Gastrocnemius medialis (tissue), 4 donors: Measurements from ENCODE around the gene MYO1E. TPM values are rescaled to one million over a fixed set of nuclear protein-coding genes. Genes with fewer than 3 reads are reported as not detected.

Source experiments
- ATAC-seq, 2 donors: fragments of 150-250 bp; one replicate each; pipeline ENCODE4 v1.9.1; 2016
- DNase-seq, 2 donors: peaks; one replicate each; pipeline ENCODE4 v3.0.0-alpha.2; 2019
- H3K27ac ChIP-seq, 4 donors: fragments of 200-600 bp; sonication (generic); 1 replicate in 1 of 4; 2 replicates in 3 of 4; pipeline ENCODE4 v1.5.1; 2016 to 2018; ENCODE audit warnings: mild to moderate bottlenecking in 2 of 4, moderate library complexity in 1 of 4
- H3K27me3 ChIP-seq, 3 donors: fragments of 200-600 bp; sonication (generic) in 2 of 3; 1 replicate in 1 of 3; 2 replicates in 2 of 3; pipeline versions ENCODE4 v1.5.1 to v1.6.0; 2016 to 2019; ENCODE audit warnings: mild to moderate bottlenecking in 1 of 3, moderate library complexity in 1 of 3
- H3K36me3 ChIP-seq, 2 donors: fragments of 200-600 bp; sonication (generic) in 1 of 2; one replicate each; pipeline ENCODE4 v1.5.1; 2017 to 2018
- H3K4me1 ChIP-seq, 2 donors: fragments of 200-600 bp; sonication (generic) in 1 of 2; one replicate each; pipeline ENCODE4 v1.5.1; 2016 to 2017; ENCODE audit warnings: mild to moderate bottlenecking in 2 of 2
- H3K4me3 ChIP-seq, 4 donors: fragments of 200-600 bp; sonication (generic) in 3 of 4; 1 replicate in 1 of 4; 2 replicates in 3 of 4; pipeline ENCODE4 v1.5.1; 2016 to 2019; ENCODE audit warnings: mild to moderate bottlenecking in 2 of 4
- H3K9me3 ChIP-seq, 3 donors: fragments of 200-600 bp; sonication (generic) in 2 of 3; 1 replicate in 1 of 3; 2 replicates in 2 of 3; pipeline ENCODE4 v1.5.1; 2016 to 2019
- POLR2A ChIP-seq, 2 donors: fragments of 450-650 bp; IDR thresholded peaks; one replicate each; pipeline ENCODE4 v1.6.1; 2017; ENCODE audit warnings: antibody characterized with exemption in 2 of 2, mild to moderate bottlenecking in 2 of 2, moderate library complexity in 2 of 2
- in situ Hi-C, 4 donors: fragments of 200-750 bp; cut with MboI; loops; one replicate each; pipeline versions ENCODE4 v1.15.0 to v1.8.0; 2017; ENCODE audit warnings: low sequenced_read_pairs in 4 of 4
- intact Hi-C: fragments of 100-400 bp; cut with DNase I; formaldehyde crosslinking; loops from one replicate; pipeline ENCODE4 v1.15.1; 2023; ENCODE audit warnings: low total_unique reads
- total RNA-seq, 4 donors: library from RNA; depleted of rRNA; stranded (reverse); fragments of >200 nt; gene quantifications; one replicate each; pipeline versions ENCODE4 v1.1.0 to v1.2.3, GENCODE V29; 2016
- TF ChIP-seq, protein P1 (sequence below), 5 experiments: fragments of 450-650 bp in 3 of 5; fragments of 200-600 bp in 2 of 5; sonication (generic) in 2 of 5; IDR thresholded peaks in 4 of 5; conservative IDR thresholded peaks in 1 of 5; 1 replicate in 4 of 5; 2 replicates in 1 of 5; pipeline ENCODE4 v1.5.1; 2016 to 2019; ENCODE audit warnings: antibody characterized with exemption in 5 of 5, mild to moderate bottlenecking in 3 of 5, moderate library complexity in 3 of 5

The MYO1E gene
- total RNA-seq, 4 donors from 2014 or later: 12.8 to 39.6 (median 30.7) TPM

DNA sequence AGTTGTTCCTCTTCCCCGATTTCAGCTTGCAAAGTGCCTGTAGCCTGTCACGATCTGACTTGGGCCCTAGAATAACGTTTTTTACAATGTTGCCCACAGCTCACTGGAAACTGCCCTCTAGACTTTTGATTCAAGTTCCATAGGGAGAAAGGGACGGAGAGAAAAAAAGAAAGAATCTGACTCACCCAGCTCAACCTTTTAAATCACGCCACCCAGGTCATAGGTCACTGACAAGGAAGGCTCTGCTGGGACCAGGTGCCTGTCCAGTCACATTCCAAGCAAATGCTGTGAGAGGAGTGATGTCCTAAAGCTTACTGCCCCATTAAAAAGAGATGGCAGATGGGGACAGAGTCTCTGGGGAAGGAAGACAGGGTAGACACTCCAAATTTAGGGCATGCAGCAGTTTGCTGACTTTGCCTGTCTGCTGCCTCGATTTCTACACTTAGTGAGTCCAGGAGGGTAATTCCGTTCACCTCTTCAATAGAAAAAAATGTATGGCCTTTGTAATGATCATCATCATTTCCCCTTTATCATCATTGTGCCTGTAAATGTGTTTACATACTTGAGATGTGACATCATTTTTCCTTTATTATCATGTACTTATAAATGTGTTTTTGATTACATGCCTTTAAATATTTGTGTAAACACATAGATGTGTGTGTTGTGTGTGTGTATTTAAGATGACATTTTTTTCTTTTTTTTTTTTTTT lies 8.4 kb upstream of the MYO1E start:
- no peak overlapping the region for H3K4me3 ChIP-seq
- H3K36me3 ChIP-seq: no peaks in the 10 kb centered on the region
- in situ Hi-C loops (no loop called here), intact Hi-C loops (no loop called here)
- H3K27ac ChIP-seq: no peak overlapping the region
- no peak for TF ChIP-seq POLR2A (IDR thresholded peaks at IDR 0.05)
- TF ChIP-seq, protein P1, sequence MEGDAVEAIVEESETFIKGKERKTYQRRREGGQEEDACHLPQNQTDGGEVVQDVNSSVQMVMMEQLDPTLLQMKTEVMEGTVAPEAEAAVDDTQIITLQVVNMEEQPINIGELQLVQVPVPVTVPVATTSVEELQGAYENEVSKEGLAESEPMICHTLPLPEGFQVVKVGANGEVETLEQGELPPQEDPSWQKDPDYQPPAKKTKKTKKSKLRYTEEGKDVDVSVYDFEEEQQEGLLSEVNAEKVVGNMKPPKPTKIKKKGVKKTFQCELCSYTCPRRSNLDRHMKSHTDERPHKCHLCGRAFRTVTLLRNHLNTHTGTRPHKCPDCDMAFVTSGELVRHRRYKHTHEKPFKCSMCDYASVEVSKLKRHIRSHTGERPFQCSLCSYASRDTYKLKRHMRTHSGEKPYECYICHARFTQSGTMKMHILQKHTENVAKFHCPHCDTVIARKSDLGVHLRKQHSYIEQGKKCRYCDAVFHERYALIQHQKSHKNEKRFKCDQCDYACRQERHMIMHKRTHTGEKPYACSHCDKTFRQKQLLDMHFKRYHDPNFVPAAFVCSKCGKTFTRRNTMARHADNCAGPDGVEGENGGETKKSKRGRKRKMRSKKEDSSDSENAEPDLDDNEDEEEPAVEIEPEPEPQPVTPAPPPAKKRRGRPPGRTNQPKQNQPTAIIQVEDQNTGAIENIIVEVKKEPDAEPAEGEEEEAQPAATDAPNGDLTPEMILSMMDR (IDR thresholded peaks at IDR 0.05 in 4 of 5, conservative IDR thresholded peaks at IDR 0.05 in 1 of 5): no peak
- no peak for ATAC-seq
- H3K4me1 ChIP-seq: no peaks in the 10 kb centered on the region
- no peaks in the 10 kb centered on the region for H3K27me3 ChIP-seq
- DNase-seq: no peak
- no peaks in the 10 kb centered on the region for H3K9me3 ChIP-seq

DNA sequence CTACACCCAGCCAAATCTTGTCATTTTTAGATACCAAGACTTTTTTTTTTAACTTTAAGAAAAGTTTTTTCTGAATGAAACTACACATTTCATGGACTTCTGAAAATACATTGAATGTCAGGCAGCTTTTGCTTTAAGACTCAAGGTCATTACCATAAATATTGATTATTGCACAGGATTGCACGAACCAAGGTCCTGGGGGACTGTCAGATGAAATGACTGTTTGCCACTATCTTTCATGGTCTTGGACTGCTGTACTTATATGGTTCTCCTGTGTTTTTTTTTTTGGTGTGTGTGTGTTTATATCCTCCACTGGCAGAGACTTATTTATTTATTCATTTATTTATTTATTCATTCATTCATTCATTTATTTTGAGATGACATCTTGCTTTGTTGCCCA lies 6.9 kb upstream of the MYO1E start:
- ATAC-seq: no peak
- no peak for DNase-seq
- H3K36me3 ChIP-seq: no peaks in the 10 kb centered on the region
- no peaks in the 10 kb centered on the region for H3K27me3 ChIP-seq
- H3K27ac ChIP-seq: no peak overlapping the region
- in situ Hi-C loops (no loop called here), intact Hi-C loops (loop anchor here (10.0 kb wide), 2 partner anchors 395 to 605 kb away; partner anchors contain the start of genes MINDY2 and RNF111)
- no peak overlapping the region for H3K4me3 ChIP-seq
- H3K4me1 ChIP-seq: no peaks in the 10 kb centered on the region
- TF ChIP-seq POLR2A (IDR thresholded peaks at IDR 0.05): no peak
- TF ChIP-seq, protein P1 (IDR thresholded peaks at IDR 0.05 in 4 of 5, conservative IDR thresholded peaks at IDR 0.05 in 1 of 5): no peak
- no peaks in the 10 kb centered on the region for H3K9me3 ChIP-seq

DNA sequence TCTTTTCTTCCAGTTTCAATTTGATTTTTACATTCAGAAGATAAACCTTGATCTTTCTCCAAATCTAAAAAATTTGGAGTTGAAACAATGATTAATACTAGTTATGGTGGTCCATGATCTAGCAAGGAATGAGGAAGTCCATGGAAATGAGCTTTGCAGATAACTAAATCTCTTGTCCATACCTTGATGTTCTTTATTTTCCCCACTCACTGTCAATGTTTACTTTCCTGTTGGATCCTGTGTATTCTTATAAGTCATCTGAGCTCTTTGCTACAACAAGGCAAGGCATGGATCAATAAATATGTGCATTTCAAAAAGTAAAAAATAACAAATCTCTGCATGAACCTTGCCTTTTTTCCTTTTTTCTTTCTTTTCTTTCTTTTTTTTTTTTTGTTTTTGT lies 6.2 kb upstream of the MYO1E start:
- ATAC-seq (no peak), DNase-seq (no peak)
- Histone ChIP-seq H3K4me3 (no peak overlapping the region), H3K36me3 (no peaks in the 10 kb centered on the region), H3K27ac (no peak overlapping the region), H3K9me3 (no peaks in the 10 kb centered on the region), H3K27me3 (no peaks in the 10 kb centered on the region), H3K4me1 (no peaks in the 10 kb centered on the region)
- intact Hi-C loops: loop anchor here (10.0 kb wide), 2 partner anchors 394 to 604 kb away; partner anchors contain the start of genes MINDY2 and RNF111
- no peak for TF ChIP-seq POLR2A (IDR thresholded peaks at IDR 0.05)
- TF ChIP-seq, protein P1 (IDR thresholded peaks at IDR 0.05 in 4 of 5, conservative IDR thresholded peaks at IDR 0.05 in 1 of 5): no peak
- in situ Hi-C loops: no loop called here

DNA sequence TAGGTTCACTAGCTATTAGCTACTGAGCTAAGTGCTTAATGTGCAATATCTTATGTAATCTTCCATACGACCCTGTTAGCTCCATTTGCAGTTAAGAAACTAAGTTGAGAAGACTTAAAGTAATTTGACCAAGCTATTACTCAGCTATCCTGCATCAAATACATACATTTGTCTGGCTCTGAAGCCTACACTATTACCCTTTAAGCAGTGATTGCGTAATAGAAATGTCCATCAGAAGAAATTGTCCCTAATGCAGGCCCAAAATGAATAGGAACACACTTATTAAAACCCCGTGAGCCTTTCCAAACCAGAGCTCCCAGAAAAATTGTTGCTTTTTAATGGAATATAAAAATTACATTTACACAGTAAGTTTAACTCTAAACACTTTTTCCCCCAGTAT lies 5.3 kb upstream of the MYO1E start:
- DNase-seq: no peak
- TF ChIP-seq, protein P1 (IDR thresholded peaks at IDR 0.05 in 4 of 5, conservative IDR thresholded peaks at IDR 0.05 in 1 of 5): no peak
- TF ChIP-seq POLR2A (IDR thresholded peaks at IDR 0.05): no peak
- H3K4me3 ChIP-seq: no peak overlapping the region
- peaks cover 0 to 5% of the 10 kb centered on the region in 2 donors for H3K4me1 ChIP-seq
- intact Hi-C loops: loop anchor here (10.0 kb wide), 2 partner anchors 393 to 603 kb away; partner anchors contain the start of genes MINDY2 and RNF111
- no peaks in the 10 kb centered on the region for H3K36me3 ChIP-seq
- no peaks in the 10 kb centered on the region for H3K9me3 ChIP-seq
- H3K27ac ChIP-seq: no peak overlapping the region
- ATAC-seq: no peak
- H3K27me3 ChIP-seq: no peaks in the 10 kb centered on the region
- in situ Hi-C loops: no loop called here
